NB4 (cell line): ENCODE measurements around the gene GLRX.

Experiments used
- CTCF ChIP-seq: IDR thresholded peaks from one replicate; pipeline ENCODE4 v1.5.1; 2012; ENCODE audit warnings: low read depth, low read length
- MYC ChIP-seq: IDR thresholded peaks from 2 replicates; pipeline ENCODE4 v1.6.1; 2011; ENCODE audit warnings: low read depth, low read length
- POLR2A ChIP-seq: IDR thresholded peaks from 2 replicates; pipeline ENCODE4 v1.6.1; 2011; ENCODE audit warnings: mild to moderate bottlenecking; ENCODE audit not compliant: insufficient read length; ENCODE audit errors: extremely low read depth
- TF ChIP-seq, protein P1 (sequence below): IDR thresholded peaks from 2 replicates; pipeline ENCODE4 v1.6.1; 2011; ENCODE audit warnings: low read depth, low read length

GRCh38 chr5:95768731-95769130 lies 53.8 kb downstream of the GLRX start:
- no peak for TF ChIP-seq CTCF
- TF ChIP-seq POLR2A, result no peak
- TF ChIP-seq, protein P1, sequence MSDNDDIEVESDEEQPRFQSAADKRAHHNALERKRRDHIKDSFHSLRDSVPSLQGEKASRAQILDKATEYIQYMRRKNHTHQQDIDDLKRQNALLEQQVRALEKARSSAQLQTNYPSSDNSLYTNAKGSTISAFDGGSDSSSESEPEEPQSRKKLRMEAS, result no peak
- no peak for TF ChIP-seq MYC
